OCI-LY7 (cell line): ENCODE measurements around the gene CYP19A1.

ENCODE experiments used
- CTCF ChIP-seq: fragments of 200-600 bp; sonication (generic); conservative IDR thresholded peaks from 2 replicates; pipeline ENCODE4 v1.5.1; 2014; ENCODE audit warnings: mild to moderate bottlenecking, antibody characterized with exemption, low read length, moderate library complexity, mixed read lengths
- EZH2phosphoT487 ChIP-seq: fragments of 200-600 bp; sonication (generic); IDR thresholded peaks from 2 replicates; pipeline ENCODE4 v1.6.1; 2018; ENCODE audit warnings: low read depth, borderline replicate concordance, mild to moderate bottlenecking, mixed run types, antibody characterized with exemption, low read length, moderate library complexity, mixed read lengths

GRCh38 chr15:51386029-51386428 lies 47.6 kb upstream of the CYP19A1 start:
- TF ChIP-seq CTCF (no peak), EZH2phosphoT487 (no peak)
